Lung (tissue), 12 donors: ENCODE data around the gene HBA2. TPM values are rescaled to one million over a fixed set of nuclear protein-coding genes. Genes with fewer than 3 reads are reported as not detected.

Experiments used
- ATAC-seq: fragments of 200-7000 bp; cut with Tn5 transposase; one replicate; pipeline ENCODE4 v1.9.1; 2020; ENCODE audit warnings: moderate number of reproducible peaks; ENCODE audit not compliant: insufficient read depth, low FRiP score
- DNase-seq, 3 donors: peaks; one replicate each; pipeline ENCODE4 v3.0.0-alpha.2; 2013 to 2017
- H3K27ac ChIP-seq, 2 donors: one replicate each; pipeline ENCODE4 v1.5.1; 2013; ENCODE audit warnings: mild to moderate bottlenecking in 2 of 2, moderate library complexity in 2 of 2, control low read depth in 1 of 2, inconsistent platforms in 1 of 2, low read depth in 1 of 2, low read length in 1 of 2
- H3K27me3 ChIP-seq, 3 donors: one replicate each; pipeline ENCODE4 v1.5.1; 2013; ENCODE audit warnings: low read length in 2 of 3; ENCODE audit not compliant: control insufficient read depth in 3 of 3, insufficient read depth in 3 of 3
- H3K36me3 ChIP-seq, 4 donors: one replicate each; pipeline ENCODE4 v1.5.1; 2013; ENCODE audit warnings: low read length in 4 of 4, mild to moderate bottlenecking in 1 of 4, moderate library complexity in 1 of 4; ENCODE audit not compliant: control insufficient read depth in 4 of 4, insufficient read depth in 4 of 4
- H3K4me1 ChIP-seq, 5 donors: one replicate each; pipeline ENCODE4 v1.5.1; 2013; ENCODE audit warnings: low read length in 5 of 5, mild to moderate bottlenecking in 2 of 5, moderate library complexity in 1 of 5; ENCODE audit not compliant: control insufficient read depth in 5 of 5, insufficient read depth in 5 of 5
- H3K4me3 ChIP-seq: one replicate; pipeline ENCODE4 v1.5.1; 2013; ENCODE audit warnings: mild to moderate bottlenecking, control low read depth, moderate library complexity
- H3K9ac ChIP-seq, 2 donors: one replicate each; pipeline ENCODE4 v1.5.1; 2013; ENCODE audit warnings: low read length in 2 of 2, control low read depth in 1 of 2; ENCODE audit not compliant: insufficient read depth in 1 of 2
- H3K9me3 ChIP-seq, 4 donors: one replicate each; pipeline ENCODE4 v1.5.1; 2013; ENCODE audit warnings: low read length in 3 of 4, mild to moderate bottlenecking in 1 of 4, moderate library complexity in 1 of 4; ENCODE audit not compliant: control insufficient read depth in 4 of 4, insufficient read depth in 3 of 4
- CTCF ChIP-seq: IDR thresholded peaks from 2 replicates; pipeline ENCODE4 v1.5.1; 2012; ENCODE audit warnings: mild to moderate bottlenecking; ENCODE audit errors: control extremely low read depth, extremely low read depth
- WGBS, 2 donors: extraction: QIAGEN DNeasy Blood & Tissue Kit; methylation state at CpG; one replicate each; pipeline ENCODE4 v1.1.7; 2013; 5-methylcytosine and 5-hydroxymethylcytosine counted together
- polyA plus RNA-seq, 2 donors: library from polyadenylated mRNA; stranded (reverse); fragments of 200-250 nt; gene quantifications; one replicate each; pipeline ENCODE4 v1.2.1, GENCODE V29; 2013
- total RNA-seq, 2 donors: library from RNA; depleted of rRNA in 1 of 2; stranded (reverse); fragments of >200 nt in 1 of 2; gene quantifications; one replicate each; pipeline ENCODE4 v1.2.1, GENCODE V29; 2014 to 2021
- donor health status: control.
- donor health status: control.
- donor health status: Bipolar disorder and iron deficiency.
- donor health status: healthy.
- donor health status: DM: yes; HTN: yes; CAD: no.

Gene HBA2
- total and polyA plus RNA-seq, 4 donors, result 126 to 4,737 (median 822) TPM

GRCh38 chr16:187330-187729, 14.7 kb downstream of the HBA2 start:
- Histone ChIP-seq H3K4me1 (no peaks in the 10 kb centered on the region), H3K4me3 (no peak overlapping the region), H3K27ac (no peak overlapping the region), H3K9ac (no peak overlapping the region), H3K36me3 (peaks cover 24 to 41% (median 25%) of the 10 kb centered on the region in 4 donors), H3K9me3 (no peaks in the 10 kb centered on the region), H3K27me3 (no peaks in the 10 kb centered on the region)
- WGBS, 2 donors, result 96 to 97% methylated on average over 8 of the region's 8 CpGs
- TF ChIP-seq CTCF, result no peak
- DNase-seq (no peak), ATAC-seq (no peak)

- no peaks in the 10 kb centered on the region for H3K4me1 ChIP-seq
- H3K9ac ChIP-seq, result no peak overlapping the region
- H3K9me3 ChIP-seq, result no peaks in the 10 kb centered on the region
- H3K36me3 ChIP-seq, result peaks cover 24 to 44% (median 31%) of the 10 kb centered on the region in 4 donors
- H3K4me3 ChIP-seq, result no peak overlapping the region
- no peak for ATAC-seq
- TF ChIP-seq CTCF, result no peak
- no peak for DNase-seq
- 65 to 80% methylated on average over 8 of the region's 8 CpGs for WGBS, 2 donors
- H3K27me3 ChIP-seq, result no peaks in the 10 kb centered on the region
- H3K27ac ChIP-seq, result no peak overlapping the region
Measured at GRCh38 chr16:188674-189073, 16.0 kb downstream of the HBA2 start.

GRCh38 chr16:189604-190186, 17.0 kb downstream of the HBA2 start:
- H3K27ac ChIP-seq, result no peak overlapping the region
- no peak for DNase-seq
- H3K9ac ChIP-seq, result no peak overlapping the region
- no peaks in the 10 kb centered on the region for H3K9me3 ChIP-seq
- no peak overlapping the region for H3K4me3 ChIP-seq
- no peaks in the 10 kb centered on the region for H3K27me3 ChIP-seq
- H3K36me3 ChIP-seq, result peaks cover 26 to 51% (median 32%) of the 10 kb centered on the region in 4 donors
- H3K4me1 ChIP-seq, result no peaks in the 10 kb centered on the region
- WGBS, 2 donors, result 96% methylated on average over 34 of the region's 34 CpGs
- ATAC-seq, result no peak
- no peak for TF ChIP-seq CTCF

- Histone ChIP-seq H3K9ac (no peak overlapping the region), H3K36me3 (peaks cover 35 to 63% (median 42%) of the 10 kb centered on the region in 4 donors), H3K27me3 (no peaks in the 10 kb centered on the region), H3K27ac (no peak overlapping the region), H3K9me3 (no peaks in the 10 kb centered on the region), H3K4me3 (no peak overlapping the region), H3K4me1 (no peaks in the 10 kb centered on the region)
- ATAC-seq, result no peak
- no peak for DNase-seq
- TF ChIP-seq CTCF, result no peak
- WGBS, 2 donors, result 91 to 92% methylated on average over 4 of the region's 4 CpGs
Measured at GRCh38 chr16:191831-192230, 19.2 kb downstream of the HBA2 start.
